GM13976 (cell line): ENCODE results near the gene GPRC5B.

Source experiments
- DNase-seq: peaks from one replicate; pipeline ENCODE4 v3.0.0; 2012; ENCODE audit warnings: low spot score
- in situ Hi-C: fragments of 300-500 bp; cut with MboI; formaldehyde crosslinking; loops from one replicate; pipeline ENCODE4 v1.12.0; 2022; ENCODE audit warnings: low sequenced_read_pairs, mixed read lengths, inconsistent platforms; ENCODE audit not compliant: unreplicated experiment
- TF ChIP-seq, protein P1 (sequence below): IDR thresholded peaks from 2 replicates; pipeline ENCODE4 v1.5.1; 2012; ENCODE audit warnings: borderline replicate concordance, mild to moderate bottlenecking; ENCODE audit not compliant: insufficient read depth; ENCODE audit errors: extremely low read depth, missing control alignments, control extremely low read depth

GPRC5B gene

DNA sequence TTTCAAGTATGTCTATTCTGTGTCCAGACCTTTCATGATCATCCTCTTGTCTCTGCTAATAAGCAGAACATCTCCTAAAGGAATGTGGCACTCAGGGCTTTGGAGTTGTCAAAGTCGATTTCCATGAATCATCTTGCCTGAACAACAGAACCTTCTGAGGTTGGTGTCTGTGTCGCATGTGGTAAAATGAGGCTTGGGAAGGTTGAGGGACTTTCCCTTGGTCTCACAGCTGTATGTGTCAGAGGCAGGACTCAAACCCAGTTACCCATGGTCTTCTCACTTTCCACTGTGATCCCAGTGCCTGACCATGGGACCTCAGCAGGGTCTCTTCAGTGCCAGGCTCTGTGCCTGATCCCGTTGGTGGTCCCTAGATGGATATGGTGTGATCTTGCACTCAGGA lies 4.2 kb upstream of the GPRC5B start:
- no peak for DNase-seq
- TF ChIP-seq, protein P1, sequence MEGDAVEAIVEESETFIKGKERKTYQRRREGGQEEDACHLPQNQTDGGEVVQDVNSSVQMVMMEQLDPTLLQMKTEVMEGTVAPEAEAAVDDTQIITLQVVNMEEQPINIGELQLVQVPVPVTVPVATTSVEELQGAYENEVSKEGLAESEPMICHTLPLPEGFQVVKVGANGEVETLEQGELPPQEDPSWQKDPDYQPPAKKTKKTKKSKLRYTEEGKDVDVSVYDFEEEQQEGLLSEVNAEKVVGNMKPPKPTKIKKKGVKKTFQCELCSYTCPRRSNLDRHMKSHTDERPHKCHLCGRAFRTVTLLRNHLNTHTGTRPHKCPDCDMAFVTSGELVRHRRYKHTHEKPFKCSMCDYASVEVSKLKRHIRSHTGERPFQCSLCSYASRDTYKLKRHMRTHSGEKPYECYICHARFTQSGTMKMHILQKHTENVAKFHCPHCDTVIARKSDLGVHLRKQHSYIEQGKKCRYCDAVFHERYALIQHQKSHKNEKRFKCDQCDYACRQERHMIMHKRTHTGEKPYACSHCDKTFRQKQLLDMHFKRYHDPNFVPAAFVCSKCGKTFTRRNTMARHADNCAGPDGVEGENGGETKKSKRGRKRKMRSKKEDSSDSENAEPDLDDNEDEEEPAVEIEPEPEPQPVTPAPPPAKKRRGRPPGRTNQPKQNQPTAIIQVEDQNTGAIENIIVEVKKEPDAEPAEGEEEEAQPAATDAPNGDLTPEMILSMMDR: no peak
- in situ Hi-C loops: loop anchor here (10.0 kb wide), 1 partner anchor 304 kb away; no protein-coding TSS in a partner anchor

DNA sequence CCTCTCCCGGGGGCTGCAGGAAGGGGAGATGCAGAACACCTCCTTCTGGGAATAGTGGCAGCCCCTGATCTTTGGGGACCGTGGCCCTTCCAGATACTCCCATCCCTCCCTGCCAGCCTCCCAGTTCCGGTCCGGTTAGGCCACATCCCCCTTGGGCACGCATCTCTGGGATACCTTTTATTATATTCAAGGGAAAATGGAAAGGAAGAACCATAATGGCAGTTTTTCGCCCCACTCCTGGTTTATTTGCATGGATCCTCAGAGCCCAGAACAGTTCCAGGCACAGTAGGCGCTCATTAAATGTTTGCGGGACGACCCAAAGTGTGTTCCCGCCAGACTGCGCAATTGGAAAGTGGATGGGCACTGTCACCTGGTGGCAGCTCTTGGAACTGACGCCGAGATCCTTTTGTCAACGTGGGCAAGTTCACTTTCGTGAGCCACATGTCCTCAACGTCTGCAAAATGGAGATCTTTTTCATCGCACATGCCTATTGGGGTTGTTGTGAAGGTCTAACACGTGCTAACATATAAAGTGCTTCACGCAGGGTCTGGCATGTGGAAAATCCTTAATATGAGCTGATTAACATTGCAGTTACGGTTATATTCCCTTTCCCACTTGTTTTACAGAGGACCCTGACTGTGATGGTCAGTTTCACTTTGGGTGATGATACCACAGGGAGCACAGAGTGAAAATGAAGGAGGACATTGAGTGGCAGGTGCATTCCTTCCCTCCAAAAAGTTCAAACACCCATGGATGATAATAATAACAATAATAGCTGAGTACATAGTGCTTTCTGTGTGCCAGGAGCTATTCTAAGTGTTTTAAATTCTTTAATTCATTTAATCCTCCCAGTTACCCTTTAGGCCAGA lies 1.7 kb upstream of the GPRC5B start:
- peak; percentile 76 for DNase-seq
- in situ Hi-C loops: loop anchor here (10.0 kb wide), 1 partner anchor 302 kb away; no protein-coding TSS in a partner anchor
- TF ChIP-seq, protein P1: peak; percentile 90

DNA sequence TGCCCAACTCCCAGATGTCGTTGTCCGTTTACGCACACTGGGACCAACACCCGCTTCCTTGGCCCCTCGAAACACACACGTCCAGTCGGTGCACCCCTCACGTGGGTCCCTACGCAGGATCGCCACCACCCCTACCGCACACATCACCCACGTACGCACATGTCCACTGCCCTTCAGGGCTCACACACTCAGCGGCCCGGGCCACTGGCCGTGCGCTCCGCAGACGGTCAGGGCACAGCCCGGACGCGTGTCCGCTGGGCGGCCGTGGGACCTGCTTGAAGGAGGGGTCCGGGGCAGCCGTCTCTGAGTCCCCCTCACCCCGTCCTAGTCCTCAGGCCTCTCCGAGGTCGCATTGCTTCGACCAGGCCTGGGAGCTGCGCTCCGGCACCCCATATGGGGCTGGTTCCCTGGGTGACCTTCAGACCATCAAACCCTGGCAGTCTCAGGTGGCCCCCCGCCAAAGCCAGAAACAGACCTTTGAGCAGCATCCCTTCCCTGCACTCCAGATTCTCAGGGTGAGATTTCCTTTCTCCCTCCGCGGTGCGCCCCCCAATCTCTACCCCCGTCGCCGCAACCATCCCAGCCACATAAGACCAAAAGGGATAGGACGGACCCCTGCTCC lies 914 bp upstream of the GPRC5B start:
- in situ Hi-C loops: loop anchor here (10.0 kb wide), 1 partner anchor 301 kb away; no protein-coding TSS in a partner anchor
- no peak for DNase-seq
- TF ChIP-seq, protein P1: no peak

DNA sequence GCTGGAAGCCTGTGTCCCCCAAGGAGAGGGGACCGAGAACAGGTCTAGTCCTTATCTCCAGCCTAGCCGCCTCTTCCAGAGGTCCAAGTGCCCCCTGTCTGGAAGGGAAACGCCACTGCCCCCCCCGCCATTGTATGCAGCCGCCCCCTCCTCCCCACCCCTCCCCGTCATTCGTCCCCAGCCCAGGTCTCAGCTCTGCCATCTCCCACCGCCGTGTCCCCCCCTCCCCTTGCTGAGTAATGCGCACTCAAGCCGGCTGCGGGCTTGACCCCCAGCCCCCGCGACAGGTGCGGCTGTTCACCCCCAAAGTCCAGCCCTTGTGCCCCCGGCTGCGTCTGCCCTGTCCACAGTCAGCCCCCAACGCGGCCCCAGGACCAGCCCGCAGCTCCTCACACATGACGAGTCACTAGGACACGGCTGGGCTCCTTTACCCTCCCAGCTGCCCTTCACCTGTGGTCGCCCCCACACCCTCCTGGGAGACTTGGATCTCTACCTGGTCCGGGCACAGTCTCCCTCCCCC lies 622 bp downstream of the GPRC5B start:
- TF ChIP-seq, protein P1: no peak
- in situ Hi-C loops: loop anchor here (10.0 kb wide), 1 partner anchor 299 kb away; no protein-coding TSS in a partner anchor
- no peak for DNase-seq

DNA sequence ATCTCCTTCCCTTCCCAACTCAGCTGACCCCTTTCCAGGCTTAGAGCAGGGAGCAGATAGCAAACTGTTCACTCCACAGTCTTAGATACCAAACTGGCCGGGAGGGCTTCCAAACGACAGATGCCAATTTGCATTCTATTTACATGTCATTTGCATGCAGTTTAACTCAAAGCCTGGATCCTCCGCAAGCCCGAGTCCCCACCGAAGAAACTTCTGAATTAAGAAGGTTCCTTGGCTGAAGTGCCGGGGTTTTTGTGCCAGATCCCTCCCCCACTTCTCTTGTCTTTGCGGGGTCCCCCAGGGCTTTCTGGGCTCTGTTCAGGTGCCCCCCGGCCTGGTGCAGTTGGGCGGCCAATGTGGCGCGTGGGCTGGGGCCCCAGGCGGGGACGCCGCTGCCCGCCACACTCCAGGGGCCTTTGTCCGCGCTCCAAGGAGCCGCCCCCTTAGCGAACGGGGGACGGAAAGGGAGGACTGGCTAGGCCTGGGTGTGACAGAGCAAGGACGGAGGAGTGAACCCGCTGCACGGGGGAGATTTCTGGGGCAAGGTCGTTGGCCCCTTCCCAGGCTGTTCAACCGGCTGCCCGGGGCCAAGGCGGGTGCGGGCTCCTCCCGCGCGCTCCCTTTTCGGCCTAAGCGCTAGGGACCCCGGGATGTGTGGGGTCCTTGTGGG lies 1.2 kb downstream of the GPRC5B start:
- in situ Hi-C loops: loop anchor here (10.0 kb wide), 1 partner anchor 299 kb away; no protein-coding TSS in a partner anchor
- TF ChIP-seq, protein P1: no peak
- no peak for DNase-seq

DNA sequence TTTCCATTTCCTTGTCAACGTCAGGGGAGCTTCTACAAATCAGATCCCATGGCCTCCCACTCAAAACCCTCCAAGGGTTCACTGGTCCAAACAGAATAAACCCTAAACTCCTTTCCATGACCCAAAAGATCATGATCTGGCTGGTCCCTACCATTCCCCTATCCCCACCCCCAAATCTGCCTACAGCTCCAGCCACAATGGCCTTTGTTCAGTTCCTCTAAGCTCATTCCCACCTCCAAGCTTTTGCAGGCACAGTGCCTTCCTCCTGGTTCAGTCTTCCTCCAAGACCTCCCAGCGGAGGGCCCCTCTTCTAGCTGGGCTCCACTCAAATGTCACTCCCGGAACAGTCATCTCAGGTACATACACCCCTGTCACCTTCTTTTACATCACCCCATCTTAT lies 2.0 kb downstream of the GPRC5B start:
- DNase-seq: no peak
- TF ChIP-seq, protein P1: no peak
- in situ Hi-C loops: loop anchor here (10.0 kb wide), 1 partner anchor 298 kb away; no protein-coding TSS in a partner anchor
